Caco-2 (cell line): ENCODE data around the gene VN1R5. TPM values are rescaled to one million over a fixed set of nuclear protein-coding genes. Genes with fewer than 3 reads are reported as not detected.

Experiments used
- BruUV-seq: library from RNA; stranded (reverse); fragments of 400-500 nt; replicated peaks from 2 replicates; lab custom pipeline; 2021; lab: Mats Ljungman, UMichigan
- CTCF ChIA-PET: fragments of 300-600 bp; sonication (Branson Sonifier 250); formaldehyde crosslinking; loops from one replicate; lab custom pipeline; 2022; ENCODE audit warnings: antibody characterized with exemption; lab: Charles Lee
- POLR2A ChIA-PET: fragments of 300-600 bp; sonication (Branson Sonifier 250); formaldehyde crosslinking; loops from one replicate; lab custom pipeline; 2022; ENCODE audit warnings: antibody characterized with exemption; lab: Charles Lee
- DNase-seq, 2 experiments: peaks; one replicate each; pipeline versions ENCODE4 v3.0.0 to v3.0.0-alpha.2; 2020 to 2022
- H3K27me3 ChIP-seq: replicated peaks from 2 replicates; pipeline ENCODE4 v1.6.0; 2011; ENCODE audit warnings: low read length; ENCODE audit not compliant: control insufficient read depth, insufficient read depth
- H3K36me3 ChIP-seq: 2 replicates; pipeline ENCODE4 v1.5.1; 2011; ENCODE audit warnings: low read length; ENCODE audit not compliant: control insufficient read depth, insufficient read depth
- H3K4me1 ChIP-seq: fragments of 250-450 bp; sonication (Bioruptor Pico); 2 replicates; pipeline ENCODE4 v1.5.1; 2020; ENCODE audit warnings: mild to moderate bottlenecking
- H3K4me3 ChIP-seq: 2 replicates; pipeline ENCODE4 v1.5.1; 2011; ENCODE audit warnings: low read depth, mild to moderate bottlenecking, control low read depth, low read length
- H3K9me3 ChIP-seq: fragments of 250-450 bp; sonication (Bioruptor Pico); 2 replicates; pipeline ENCODE4 v1.5.1; 2020; ENCODE audit warnings: mild to moderate bottlenecking, moderate library complexity
- H3K27ac Mint-ChIP-seq: one replicate; pipeline ENCODE4 v1.8.0; 2022; ENCODE audit warnings: mixed read lengths; ENCODE audit not compliant: unreplicated experiment
- H3K27me3 Mint-ChIP-seq: one replicate; pipeline ENCODE4 v1.8.0; 2022; ENCODE audit warnings: mixed read lengths; ENCODE audit not compliant: insufficient read depth, unreplicated experiment
- H3K36me3 Mint-ChIP-seq: one replicate; pipeline ENCODE4 v1.8.0; 2022; ENCODE audit warnings: mild to moderate bottlenecking, mixed read lengths; ENCODE audit not compliant: insufficient read depth, unreplicated experiment
- H3K4me1 Mint-ChIP-seq: one replicate; pipeline ENCODE4 v1.8.0; 2022; ENCODE audit warnings: low read depth, mixed read lengths; ENCODE audit not compliant: unreplicated experiment
- H3K4me3 Mint-ChIP-seq: one replicate; pipeline ENCODE4 v1.8.0; 2022; ENCODE audit warnings: mild to moderate bottlenecking, moderate library complexity, mixed read lengths; ENCODE audit not compliant: unreplicated experiment
- H3K9me3 Mint-ChIP-seq: one replicate; pipeline ENCODE4 v1.8.0; 2022; ENCODE audit warnings: mixed read lengths; ENCODE audit not compliant: unreplicated experiment
- intact Hi-C: fragments of 100-400 bp; cut with micrococcal nuclease; formaldehyde crosslinking; loops from one replicate; pipeline ENCODE4 v1.10.0; 2022; ENCODE audit not compliant: unreplicated experiment
- total RNA-seq: library from RNA; stranded (reverse); gene quantifications from 2 replicates; pipeline ENCODE4 v1.2.3, GENCODE V29; 2022
- TF ChIP-seq, protein P1 (sequence below), 2 experiments: fragments of 200-600 bp in 1 of 2; IDR thresholded peaks; 1 replicate in 1 of 2; 2 replicates in 1 of 2; pipeline versions ENCODE4 v1.5.1 to v1.8.0; 2011 to 2022; ENCODE audit warnings: antibody characterized with exemption in 1 of 2, control low read depth in 1 of 2, inconsistent platforms in 1 of 2, low read depth in 1 of 2, low read length in 1 of 2, mild to moderate bottlenecking in 1 of 2, moderate library complexity in 1 of 2; ENCODE audit not compliant: insufficient read depth in 1 of 2, severe bottlenecking in 1 of 2, unreplicated experiment in 1 of 2

The VN1R5 gene
- total RNA-seq, 1 experiment from 2014 or later: not detected

DNA sequence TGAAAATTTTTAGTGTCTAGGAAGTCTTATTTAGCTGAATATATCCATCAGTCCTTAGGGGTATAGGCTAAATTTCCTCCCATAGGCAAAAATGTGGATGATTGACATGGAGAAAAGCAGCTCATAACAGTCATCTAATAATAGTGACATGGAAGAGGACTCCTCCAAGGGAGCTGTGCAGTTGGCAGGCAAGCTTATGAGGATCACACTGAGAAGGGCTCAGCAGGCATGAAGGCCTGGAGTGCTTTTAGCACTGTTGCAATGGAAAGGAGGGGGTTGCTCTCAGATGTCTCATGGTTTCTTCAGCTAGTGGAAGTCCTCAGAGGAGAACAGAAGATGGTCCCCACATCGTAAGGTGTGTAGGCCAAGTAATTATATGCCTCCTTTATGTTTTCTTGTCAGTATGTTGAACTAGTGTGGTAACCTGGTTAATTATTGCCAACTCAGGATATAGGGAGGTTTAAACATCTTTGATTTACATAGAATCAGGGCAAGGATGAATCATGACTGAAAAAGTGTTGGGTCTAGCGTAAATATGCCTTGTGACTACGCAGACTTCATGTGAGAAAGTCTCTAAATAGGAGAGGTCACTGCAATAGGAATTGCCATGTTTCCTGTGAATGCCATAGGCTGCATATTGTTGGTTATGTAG lies 18.9 kb downstream of the VN1R5 start:
- Histone ChIP-seq H3K4me3 (no peak overlapping the region), H3K27me3 (no peaks in the 10 kb centered on the region), H3K4me1 (no peaks in the 10 kb centered on the region), H3K9me3 (no peaks in the 10 kb centered on the region), H3K36me3 (no peaks in the 10 kb centered on the region)
- Mint-ChIP-seq H3K9me3 (peaks cover 41% of the 10 kb centered on the region), H3K27me3 (no peaks in the 10 kb centered on the region), H3K36me3 (no peaks in the 10 kb centered on the region), H3K4me1 (no peaks in the 10 kb centered on the region), H3K27ac (no peak overlapping the region), H3K4me3 (no peak overlapping the region)
- intact Hi-C loops: no loop called here
- ChIA-PET CTCF (no interaction called here), POLR2A (no interaction called here)
- TF ChIP-seq, protein P1, sequence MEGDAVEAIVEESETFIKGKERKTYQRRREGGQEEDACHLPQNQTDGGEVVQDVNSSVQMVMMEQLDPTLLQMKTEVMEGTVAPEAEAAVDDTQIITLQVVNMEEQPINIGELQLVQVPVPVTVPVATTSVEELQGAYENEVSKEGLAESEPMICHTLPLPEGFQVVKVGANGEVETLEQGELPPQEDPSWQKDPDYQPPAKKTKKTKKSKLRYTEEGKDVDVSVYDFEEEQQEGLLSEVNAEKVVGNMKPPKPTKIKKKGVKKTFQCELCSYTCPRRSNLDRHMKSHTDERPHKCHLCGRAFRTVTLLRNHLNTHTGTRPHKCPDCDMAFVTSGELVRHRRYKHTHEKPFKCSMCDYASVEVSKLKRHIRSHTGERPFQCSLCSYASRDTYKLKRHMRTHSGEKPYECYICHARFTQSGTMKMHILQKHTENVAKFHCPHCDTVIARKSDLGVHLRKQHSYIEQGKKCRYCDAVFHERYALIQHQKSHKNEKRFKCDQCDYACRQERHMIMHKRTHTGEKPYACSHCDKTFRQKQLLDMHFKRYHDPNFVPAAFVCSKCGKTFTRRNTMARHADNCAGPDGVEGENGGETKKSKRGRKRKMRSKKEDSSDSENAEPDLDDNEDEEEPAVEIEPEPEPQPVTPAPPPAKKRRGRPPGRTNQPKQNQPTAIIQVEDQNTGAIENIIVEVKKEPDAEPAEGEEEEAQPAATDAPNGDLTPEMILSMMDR (IDR thresholded peaks at IDR 0.05; ENCODE audit: insufficient read depth in 1 of 2, low read depth in 1 of 2, low read length in 1 of 2, severe bottlenecking in 1 of 2, unreplicated experiment in 1 of 2): no peak
- BruUV-seq: no TSS peak
- DNase-seq: no peak

DNA sequence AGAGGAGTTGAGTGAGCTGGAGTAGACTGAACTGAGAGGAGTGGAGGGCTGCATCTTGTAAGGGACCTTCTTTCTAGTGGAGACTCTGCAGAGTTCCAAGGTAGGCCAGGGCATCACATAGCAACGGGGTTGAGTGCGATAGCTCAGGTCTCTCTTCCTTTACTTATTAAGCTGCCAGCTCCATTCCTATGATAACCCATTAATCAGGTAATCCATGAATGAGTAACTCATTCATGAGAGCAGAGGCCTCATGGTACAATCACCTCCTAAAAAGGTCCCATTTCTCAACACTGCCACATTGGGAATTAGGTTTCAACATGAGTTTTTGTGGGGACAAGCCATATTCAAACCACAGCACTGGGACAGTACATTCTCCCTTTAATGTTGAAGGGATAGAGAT lies 21.3 kb downstream of the VN1R5 start:
- Histone ChIP-seq H3K4me3 (no peak overlapping the region), H3K9me3 (no peaks in the 10 kb centered on the region), H3K4me1 (no peaks in the 10 kb centered on the region), H3K36me3 (no peaks in the 10 kb centered on the region), H3K27me3 (no peaks in the 10 kb centered on the region)
- Mint-ChIP-seq H3K4me1 (peaks cover 10% of the 10 kb centered on the region), H3K36me3 (no peaks in the 10 kb centered on the region), H3K27ac (no peak overlapping the region), H3K4me3 (no peak overlapping the region), H3K27me3 (no peaks in the 10 kb centered on the region), H3K9me3 (peaks cover 23% of the 10 kb centered on the region)
- BruUV-seq: no TSS peak
- intact Hi-C loops: no loop called here
- no peak for DNase-seq
- CTCF ChIA-PET: no interaction called here
- POLR2A ChIA-PET: no interaction called here
- TF ChIP-seq, protein P1 (IDR thresholded peaks at IDR 0.05; ENCODE audit: insufficient read depth in 1 of 2, low read depth in 1 of 2, low read length in 1 of 2, severe bottlenecking in 1 of 2, unreplicated experiment in 1 of 2): no peak

GRCh38 chr1:247281001-247281574 lies 25.2 kb downstream of the VN1R5 start:
- Mint-ChIP-seq H3K27ac (no peak overlapping the region), H3K36me3 (no peaks in the 10 kb centered on the region), H3K27me3 (no peaks in the 10 kb centered on the region), H3K4me3 (no peak overlapping the region), H3K4me1 (peaks cover 10% of the 10 kb centered on the region), H3K9me3 (peaks cover 18% of the 10 kb centered on the region)
- no peaks in the 10 kb centered on the region for H3K27me3 ChIP-seq
- BruUV-seq: no TSS peak
- intact Hi-C loops: no loop called here
- H3K4me3 ChIP-seq: no peak overlapping the region
- DNase-seq: no peak
- no peaks in the 10 kb centered on the region for H3K36me3 ChIP-seq
- ChIA-PET POLR2A (interaction anchor here (0.5 kb wide), 1 partner anchor 50 kb away, joined by 3 read pairs; no protein-coding TSS in a partner anchor), CTCF (no interaction called here)
- TF ChIP-seq, protein P1 (IDR thresholded peaks at IDR 0.05; ENCODE audit: insufficient read depth in 1 of 2, low read depth in 1 of 2, low read length in 1 of 2, severe bottlenecking in 1 of 2, unreplicated experiment in 1 of 2): no peak
- no peaks in the 10 kb centered on the region for H3K4me1 ChIP-seq
- H3K9me3 ChIP-seq: no peaks in the 10 kb centered on the region
